Urinary bladder (tissue), 4 donors: ENCODE results near the gene CABP4. TPM values are rescaled to one million over a fixed set of nuclear protein-coding genes. Genes with fewer than 3 reads are reported as not detected.

Source experiments
- DNase-seq: peaks from one replicate; pipeline ENCODE4 v3.0.0-alpha.2; 2015; ENCODE audit errors: extremely low spot score
- H3K27ac ChIP-seq: one replicate; pipeline ENCODE4 v1.5.1; 2013; ENCODE audit warnings: low read depth, mild to moderate bottlenecking, moderate library complexity
- H3K36me3 ChIP-seq: one replicate; pipeline ENCODE4 v1.6.1; 2013; ENCODE audit warnings: mild to moderate bottlenecking, moderate library complexity; ENCODE audit not compliant: insufficient read depth
- H3K4me1 ChIP-seq: one replicate; pipeline ENCODE4 v1.6.1; 2013; ENCODE audit warnings: mild to moderate bottlenecking, moderate library complexity; ENCODE audit not compliant: insufficient read depth
- H3K4me3 ChIP-seq: one replicate; pipeline ENCODE4 v1.5.1; 2013; ENCODE audit warnings: low read depth, low read length
- WGBS: extraction: QIAGEN DNeasy Blood & Tissue Kit; methylation state at CpG from one replicate; pipeline ENCODE4 v1.1.7; 2013; 5-methylcytosine and 5-hydroxymethylcytosine counted together
- polyA plus RNA-seq: library from polyadenylated mRNA; stranded (reverse); fragments of 200-250 nt; gene quantifications from one replicate; pipeline ENCODE4 v1.2.3, GENCODE V29; 2013
- total RNA-seq: library from RNA; depleted of rRNA; stranded (reverse); fragments of >200 nt; gene quantifications from one replicate; pipeline ENCODE4 v1.2.3, GENCODE V29; 2014
- donor health status: healthy with polysubstance abuse.
- donor health status: healthy.

Gene CABP4
- total and polyA plus RNA-seq, 2 donors = 0.26 to 0.96 TPM

- Histone ChIP-seq H3K36me3 (no peaks in the 10 kb centered on the region), H3K27ac (no peak overlapping the region), H3K4me3 (no peak overlapping the region), H3K4me1 (no peaks in the 10 kb centered on the region)
- DNase-seq = no peak
- WGBS = 96% methylated on average over 18 of the region's 18 CpGs
Measured at GRCh38 chr11:67502328-67502979, 47.3 kb downstream of the CABP4 start.

GRCh38 chr11:67503119-67504004, 48.2 kb downstream of the CABP4 start:
- 77% methylated on average over 19 of the region's 19 CpGs for WGBS
- Histone ChIP-seq H3K4me3 (peak overlapping the region; percentile 57), H3K4me1 (no peaks in the 10 kb centered on the region), H3K36me3 (no peaks in the 10 kb centered on the region), H3K27ac (no peak overlapping the region)
- DNase-seq = no peak

GRCh38 chr11:67504005-67504949, 49.1 kb downstream of the CABP4 start:
- no peak for DNase-seq
- WGBS = 2% methylated on average over 101 of the region's 101 CpGs

GRCh38 chr11:67504950-67505581, 49.9 kb downstream of the CABP4 start, which contains the start of gene PITPNM1:
Gene PITPNM1, minus strand, starts transcription at chr11:67505363. Its CDS starts 1,183 bp downstream, at chr11:67504180.
- H3K36me3 ChIP-seq = no peaks in the 10 kb centered on the region
- no peak for DNase-seq
- under 1% methylated on average over 58 of the region's 58 CpGs for WGBS
- no peaks in the 10 kb centered on the region for H3K4me1 ChIP-seq
- peak within 1 kb of the TSS; percentile 57 for H3K4me3 ChIP-seq
- peak within 1 kb of the TSS; percentile 91 for H3K27ac ChIP-seq

More at GRCh38 chr11:67504005-67504949, 49.1 kb downstream of the CABP4 start:
- Histone ChIP-seq H3K4me3 (peak overlapping the region; percentile 57), H3K27ac (peak overlapping the region; percentile 91), H3K36me3 (no peaks in the 10 kb centered on the region), H3K4me1 (no peaks in the 10 kb centered on the region)

GRCh38 chr11:67505605-67506396, 50.6 kb downstream of the CABP4 start:
- peak; percentile 43 for DNase-seq
- no peaks in the 10 kb centered on the region for H3K4me1 ChIP-seq
- WGBS = 15% methylated on average over 17 of the region's 17 CpGs
- H3K4me3 ChIP-seq = no peak overlapping the region
- no peaks in the 10 kb centered on the region for H3K36me3 ChIP-seq
- peak overlapping the region; percentile 90 for H3K27ac ChIP-seq

GRCh38 chr11:67506426-67507051, 51.4 kb downstream of the CABP4 start:
- no peaks in the 10 kb centered on the region for H3K4me1 ChIP-seq
- 87% methylated on average over 16 of the region's 16 CpGs for WGBS
- no peak for DNase-seq
- H3K4me3 ChIP-seq = no peak overlapping the region
- H3K27ac ChIP-seq = no peak overlapping the region
- H3K36me3 ChIP-seq = no peaks in the 10 kb centered on the region

- DNase-seq = no peak
- Histone ChIP-seq H3K4me3 (peak overlapping the region; percentile 50), H3K4me1 (no peaks in the 10 kb centered on the region), H3K36me3 (no peaks in the 10 kb centered on the region), H3K27ac (peak overlapping the region; percentile 64)
- 31% methylated on average over 33 of the region's 33 CpGs for WGBS
Measured at GRCh38 chr11:67507242-67507863, 52.2 kb downstream of the CABP4 start.

GRCh38 chr11:67507864-67508485, 52.8 kb downstream of the CABP4 start, which contains the start of gene CDK2AP2:
Gene CDK2AP2, minus strand, starts transcription at chr11:67508162. Its CDS starts 80 bp downstream, at chr11:67508082.
- H3K36me3 ChIP-seq = no peaks in the 10 kb centered on the region
- peak within 1 kb of the TSS; percentile 50 for H3K4me3 ChIP-seq
- H3K4me1 ChIP-seq = no peaks in the 10 kb centered on the region
- peak within 1 kb of the TSS; percentile 89 for H3K27ac ChIP-seq
- WGBS = under 1% methylated on average over 57 of the region's 57 CpGs
- peak; percentile 94 for DNase-seq

- Histone ChIP-seq H3K36me3 (no peaks in the 10 kb centered on the region), H3K4me3 (peak overlapping the region; percentile 44), H3K27ac (peak overlapping the region; percentile 89), H3K4me1 (no peaks in the 10 kb centered on the region)
- WGBS = under 1% methylated on average over 57 of the region's 57 CpGs
- peak; percentile 90 for DNase-seq
Measured at GRCh38 chr11:67508486-67509121, 53.5 kb downstream of the CABP4 start.

GRCh38 chr11:67510023-67510345, 54.8 kb downstream of the CABP4 start:
- WGBS = 57% methylated on average over 3 of the region's 3 CpGs
- H3K4me3 ChIP-seq = no peak overlapping the region
- H3K36me3 ChIP-seq = no peaks in the 10 kb centered on the region
- H3K27ac ChIP-seq = no peak overlapping the region
- no peaks in the 10 kb centered on the region for H3K4me1 ChIP-seq
- DNase-seq = no peak
